HS-27A (cell line): Measurements from ENCODE around the gene SLC22A16.

ENCODE experiments used
- DNase-seq: peaks from one replicate; pipeline ENCODE4 v3.0.0-alpha.2; 2012; ENCODE audit warnings: low read depth, missing footprints

The SLC22A16 gene

DNA sequence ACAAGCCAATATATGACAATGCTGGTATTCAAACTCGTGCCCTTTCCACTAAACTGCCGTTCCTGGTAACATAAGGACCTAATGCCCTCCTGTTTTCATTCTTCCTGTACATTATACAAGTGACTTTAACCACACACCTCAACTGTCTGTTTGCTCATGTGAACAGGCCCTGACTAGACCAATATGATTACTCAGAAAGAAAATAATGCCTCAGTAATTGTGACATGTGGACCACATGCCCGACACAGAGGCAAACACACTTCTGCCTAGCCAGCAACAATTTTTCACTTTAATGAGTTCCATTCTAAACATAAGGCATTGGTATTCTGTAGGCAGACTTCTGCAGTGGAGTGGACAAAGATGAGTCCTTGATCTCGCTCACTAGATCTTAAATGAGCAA is 30.0 kb downstream of the SLC22A16 start:
- DNase-seq, result no peak

- no peak for DNase-seq
Observed at GRCh38 chr6:110440026-110440425, 36.4 kb downstream of the SLC22A16 start.

- DNase-seq, result no peak
Observed at GRCh38 chr6:110439356-110439755, 37.1 kb downstream of the SLC22A16 start.

- no peak for DNase-seq
Observed at GRCh38 chr6:110434961-110435602, 41.3 kb downstream of the SLC22A16 start.

DNA sequence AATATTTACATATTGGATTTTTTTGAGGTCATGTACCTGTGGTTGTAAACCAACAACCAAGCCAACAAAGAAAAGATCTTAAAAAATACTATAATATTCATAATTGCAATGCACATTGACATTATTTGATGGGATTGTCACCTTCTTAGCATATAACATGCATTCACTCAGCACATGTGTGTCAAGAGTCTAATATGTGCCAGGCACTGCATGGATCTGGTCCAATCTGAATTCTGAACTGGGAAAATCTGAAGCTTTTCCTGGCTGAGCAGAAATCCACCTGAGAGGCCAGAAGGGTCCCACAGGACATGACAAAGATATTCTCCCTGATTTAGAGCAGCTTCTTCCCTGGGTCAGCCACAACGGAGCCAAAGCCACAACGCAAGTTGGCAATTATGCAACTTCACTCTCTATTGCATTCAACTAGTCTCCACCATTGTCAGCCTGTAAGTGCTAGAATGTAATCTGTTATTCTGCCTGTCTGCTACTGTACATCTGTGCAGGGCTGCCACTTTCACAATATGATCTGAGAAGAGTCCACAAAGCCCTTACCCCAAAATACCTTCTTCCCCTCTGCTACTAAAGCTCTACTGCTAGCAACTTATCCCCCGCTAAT is 44.0 kb downstream of the SLC22A16 start:
- no peak for DNase-seq

- DNase-seq, result no peak
Observed at GRCh38 chr6:110430741-110431140, 45.7 kb downstream of the SLC22A16 start.

DNA sequence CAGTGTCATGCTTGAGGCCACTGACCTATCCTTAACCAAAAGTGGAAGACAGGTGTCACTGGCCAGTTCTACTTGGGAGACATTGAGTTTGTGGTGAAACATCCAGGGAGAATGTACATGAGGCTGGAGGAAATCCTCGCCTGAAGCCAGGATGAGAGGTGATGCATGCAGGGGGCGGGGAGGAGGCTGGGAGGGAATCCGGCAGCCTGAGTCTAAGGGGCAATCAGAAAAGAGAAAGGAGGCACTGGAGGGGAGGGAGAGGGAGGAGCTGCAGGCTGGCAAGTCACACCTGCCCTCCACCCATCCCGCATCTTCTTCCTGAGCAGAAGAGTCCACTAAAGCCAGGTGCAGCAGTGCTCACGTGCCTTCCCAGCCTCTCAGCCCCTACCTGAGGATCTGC is 46.2 kb downstream of the SLC22A16 start:
- DNase-seq, result no peak

GRCh38 chr6:110428153-110428552 is 48.3 kb downstream of the SLC22A16 start:
- no peak for DNase-seq

- no peak for DNase-seq
Observed at GRCh38 chr6:110425816-110426215, 50.6 kb downstream of the SLC22A16 start.

DNA sequence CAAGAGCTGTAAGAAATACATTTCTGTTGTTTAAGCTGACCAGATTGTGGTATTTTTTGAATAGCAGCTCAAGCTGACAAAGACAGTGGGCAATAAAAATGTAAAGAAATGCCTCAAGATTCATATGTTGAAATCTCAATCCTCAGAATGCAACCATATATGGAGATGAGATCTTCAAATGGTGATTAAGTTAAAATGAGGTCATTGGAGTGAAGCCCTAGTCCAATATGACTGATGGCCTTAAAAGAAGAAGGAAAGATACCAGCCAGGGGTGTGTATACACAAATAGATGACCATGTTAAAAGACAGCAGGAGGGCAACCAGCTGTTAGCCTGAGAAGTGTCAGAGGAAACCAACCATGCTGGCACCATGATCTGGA is 54.0 kb downstream of the SLC22A16 start:
- DNase-seq, result no peak

DNA sequence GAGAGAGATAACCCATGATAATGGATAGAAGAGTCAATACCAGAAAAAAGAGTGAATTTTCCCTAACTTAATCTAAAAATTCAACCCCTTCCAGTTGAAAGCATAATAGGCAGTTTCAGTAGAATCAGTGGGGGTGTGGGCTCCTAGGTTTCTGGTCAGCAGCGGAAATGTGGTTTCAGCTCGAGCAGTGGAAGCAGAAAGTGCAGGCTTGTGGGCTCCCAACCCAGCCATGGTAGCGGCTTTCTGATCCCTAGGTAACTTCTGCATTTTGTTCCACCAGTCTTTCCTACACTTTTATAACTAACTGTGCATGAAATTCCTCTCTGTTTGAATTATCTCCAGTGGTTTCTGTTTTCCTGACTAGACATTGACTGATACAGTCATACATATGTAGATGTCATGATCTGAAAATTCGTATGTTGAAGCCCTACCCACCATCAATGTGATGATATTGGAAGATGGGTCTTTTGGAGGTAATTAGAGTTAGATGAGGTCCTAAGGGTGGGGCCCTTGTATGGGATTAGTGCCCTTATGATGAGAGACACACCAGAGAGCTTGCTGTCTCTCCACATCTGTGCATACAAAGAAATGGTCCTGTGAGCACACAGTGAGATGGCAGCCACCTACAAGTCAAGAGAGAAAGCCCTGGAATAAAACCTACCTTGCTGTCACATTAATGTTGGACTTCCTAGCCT is 54.5 kb downstream of the SLC22A16 start:
- DNase-seq, result no peak

GRCh38 chr6:110419028-110419739 is 57.2 kb downstream of the SLC22A16 start:
- DNase-seq, result no peak

DNA sequence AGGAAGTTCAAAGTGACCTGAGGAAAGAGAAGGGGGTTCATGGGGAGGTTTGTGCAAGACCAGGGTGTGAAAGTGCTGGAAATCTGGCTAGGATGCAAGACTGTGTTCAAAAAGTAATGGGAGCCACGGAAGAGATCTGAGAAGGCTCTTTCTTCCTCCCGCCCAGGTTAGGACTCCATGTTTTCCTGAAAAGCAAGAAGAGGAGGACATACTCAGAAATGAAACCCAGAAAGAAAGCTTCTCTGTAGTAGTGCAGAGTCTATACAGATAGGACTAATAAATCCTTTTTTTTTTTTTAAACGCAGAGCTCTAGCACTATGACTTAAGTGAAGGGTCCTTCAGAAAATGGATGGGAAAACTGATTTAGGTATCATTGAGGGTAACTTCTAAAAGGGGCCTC is 57.8 kb downstream of the SLC22A16 start:
- DNase-seq, result no peak

- no peak for DNase-seq
Observed at GRCh38 chr6:110415086-110415916, 61.1 kb downstream of the SLC22A16 start, which contains the start of gene DDO. Gene DDO, minus strand, starts transcription at chr6:110415575. Its CDS starts 2,113 bp downstream, at chr6:110413462.

DNA sequence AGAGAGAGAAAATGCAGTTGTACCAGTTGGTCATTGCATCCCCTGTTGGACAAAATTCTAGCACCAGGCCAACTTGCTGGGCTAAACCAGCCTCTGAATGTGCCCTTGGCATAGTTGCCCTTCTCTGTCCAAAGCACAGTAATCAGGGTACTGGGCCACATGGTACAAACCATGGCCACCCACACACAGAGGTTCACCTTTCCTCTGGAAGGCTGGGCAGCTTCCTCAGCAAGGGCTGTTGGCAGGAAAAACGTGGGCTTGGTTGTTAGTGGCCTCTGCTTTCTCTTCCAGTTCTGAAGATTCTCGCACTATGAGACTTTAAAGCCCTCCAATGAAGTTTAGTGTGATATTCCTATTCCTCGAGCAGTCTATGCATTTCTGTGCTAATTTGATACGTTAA is 61.7 kb downstream of the SLC22A16 start:
- no peak for DNase-seq

DNA sequence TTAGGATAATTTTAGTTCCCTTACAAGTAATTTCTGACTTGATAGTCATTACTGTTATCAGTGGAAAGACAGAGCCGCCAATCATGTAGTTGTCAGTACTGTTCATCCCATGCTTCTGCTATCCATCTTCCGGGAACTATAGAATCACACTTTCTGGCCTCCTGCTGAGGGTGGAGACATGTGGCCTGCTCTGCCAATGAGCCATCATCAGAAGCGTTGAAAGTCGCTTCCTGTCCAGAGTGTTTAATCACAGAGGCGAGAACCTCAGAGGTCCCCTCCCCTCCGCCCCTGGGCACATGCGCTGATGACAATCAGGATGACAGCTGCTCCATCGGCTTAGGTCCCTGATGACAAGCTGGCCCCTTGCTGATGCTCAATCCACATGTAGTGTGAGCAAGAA is 64.1 kb downstream of the SLC22A16 start:
- DNase-seq, result no peak

- DNase-seq, result no peak
Observed at GRCh38 chr6:110410511-110410910, 65.9 kb downstream of the SLC22A16 start.

- no peak for DNase-seq
Observed at GRCh38 chr6:110409794-110410193, 66.6 kb downstream of the SLC22A16 start.

- no peak for DNase-seq
Observed at GRCh38 chr6:110408901-110409300, 67.5 kb downstream of the SLC22A16 start.

DNA sequence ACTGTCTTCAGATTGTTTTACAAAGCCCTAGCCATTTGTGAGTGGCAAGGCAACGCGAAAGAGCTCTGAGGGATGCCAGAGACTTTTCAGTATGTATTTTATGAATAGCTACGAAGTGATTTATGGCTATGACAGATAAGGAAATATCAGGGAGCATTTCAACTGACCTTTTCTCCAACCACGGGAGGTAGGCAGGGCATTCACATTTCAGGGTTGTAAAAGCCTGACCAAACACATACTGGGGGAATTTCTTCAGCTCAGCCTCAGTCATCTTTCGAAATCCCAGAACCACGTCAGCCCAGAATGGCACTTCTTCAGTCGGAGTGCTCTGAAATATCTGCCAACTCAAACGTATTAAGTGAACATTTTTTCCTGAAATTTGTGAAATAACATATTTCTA is 71.8 kb downstream of the SLC22A16 start:
- no peak for DNase-seq

DNA sequence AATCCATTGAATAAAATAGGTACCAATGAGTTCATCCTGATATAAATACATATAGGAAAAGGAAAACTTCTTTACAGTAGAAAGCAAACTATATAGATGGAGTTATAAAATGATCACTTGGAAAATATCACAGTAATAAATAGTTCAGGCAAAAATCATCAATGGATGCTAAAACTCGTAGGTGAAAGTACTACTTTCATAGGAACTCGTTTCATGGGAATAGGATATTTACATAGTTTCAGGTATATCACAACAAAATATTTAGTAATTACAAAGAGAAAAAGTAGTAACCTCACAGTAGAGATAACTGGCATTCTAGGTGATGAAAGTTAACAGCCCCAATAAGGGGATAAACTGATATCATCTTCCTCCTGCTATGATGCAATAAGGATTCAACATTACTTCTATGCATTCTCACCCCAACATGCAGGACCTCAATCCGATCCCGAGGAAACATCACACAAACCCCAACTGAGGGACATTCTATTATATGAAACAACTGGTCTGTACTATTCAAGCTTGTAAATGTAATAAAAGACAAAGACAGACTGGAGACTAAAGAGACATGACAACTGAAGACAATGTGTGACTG is 74.7 kb downstream of the SLC22A16 start:
- DNase-seq, result no peak
